SK-N-MC (cell line): Measurements from ENCODE around the gene PTCRA.

ENCODE experiments used
- EZH2 ChIP-seq: fragments of 200-600 bp; sonication (generic); IDR thresholded peaks from one replicate; pipeline ENCODE4 v1.6.1; 2017; ENCODE audit warnings: antibody characterized with exemption
- FOXP2 ChIP-seq: optimal IDR thresholded peaks from 2 replicates; pipeline ENCODE3; 2011; ENCODE audit warnings: mild to moderate bottlenecking, moderate library complexity; ENCODE audit not compliant: insufficient read depth; ENCODE audit errors: extremely low read length, control extremely low read depth
- POLR2AphosphoS5 ChIP-seq: IDR thresholded peaks from 2 replicates; pipeline ENCODE4 v1.6.1; 2012; ENCODE audit warnings: mild to moderate bottlenecking, low read depth, low read length, borderline replicate concordance

- no peak for TF ChIP-seq POLR2AphosphoS5
- TF ChIP-seq EZH2, result no peak
- no peak for TF ChIP-seq FOXP2
Observed at GRCh38 chr6:42969934-42970333, 54.1 kb downstream of the PTCRA start.
